Peyer's patch (tissue), 4 donors: ENCODE data around the gene PRICKLE3.

ENCODE experiments used
- CTCF ChIP-seq, 6 experiments: fragments of 450-650 bp in 4 of 6; fragments of 200-600 bp in 2 of 6; sonication (generic) in 1 of 6; IDR thresholded peaks; one replicate each; pipeline ENCODE4 v1.5.1; 2017 to 2019; ENCODE audit warnings: antibody characterized with exemption in 6 of 6, mild to moderate bottlenecking in 3 of 6, moderate library complexity in 1 of 6
- POLR2A ChIP-seq, 2 donors: fragments of 450-650 bp; IDR thresholded peaks; one replicate each; pipeline ENCODE4 v1.5.1; 2017; ENCODE audit warnings: antibody characterized with exemption in 2 of 2, mild to moderate bottlenecking in 2 of 2, moderate library complexity in 2 of 2

- no peak for TF ChIP-seq POLR2A (IDR thresholded peaks at IDR 0.05)
- TF ChIP-seq CTCF (IDR thresholded peaks at IDR 0.05), result no peak
Observed at GRCh38 chrX:49212861-49213260, 26.7 kb upstream of the PRICKLE3 start.
